ENCODE data around the gene CCDC51. TPM values are rescaled to one million over a fixed set of nuclear protein-coding genes. Genes with fewer than 3 reads are reported as not detected.
"Not testable (repeated sequence)": the region's sequence is repeated elsewhere in the genome, so short reads cannot be mapped to it uniquely, and the experiment has no call there.

Gene CCDC51
- total RNA-seq, 1 donor from 2014 or later = 11.4 TPM

- Histone ChIP-seq H3K9me3 (no peaks in the 10 kb centered on the region), H3K27me3 (no peaks in the 10 kb centered on the region), H3K4me3 (no peak overlapping the region), H3K27ac (peak overlapping the region; percentile 100), H3K4me1 (peaks cover 31% of the 10 kb centered on the region), H3K36me3 (peaks cover 51% of the 10 kb centered on the region)
- ATAC-seq (no peak), DNase-seq (no peak)
- intact Hi-C loops (cut with DNase I) = loop anchor here (2.0 kb wide), 1 partner anchor 85 kb away; no protein-coding TSS in a partner anchor
- TF ChIP-seq CTCF (IDR thresholded peaks at IDR 0.05) = no peak
Measured at GRCh38 chr3:48463703-48464102, 23.8 kb upstream of the CCDC51 start.

GRCh38 chr3:48461767-48462166, 21.8 kb upstream of the CCDC51 start:
- DNase-seq; H3K9me3 ChIP-seq; intact Hi-C loops (cut with DNase I); ATAC-seq; H3K27ac ChIP-seq; H3K27me3 ChIP-seq; H3K4me3 ChIP-seq: not testable (repeated sequence)
- Histone ChIP-seq H3K36me3 (peaks cover 51% of the 10 kb centered on the region), H3K4me1 (peaks cover 11% of the 10 kb centered on the region)

GRCh38 chr3:48460517-48460902, 20.6 kb upstream of the CCDC51 start:
- Histone ChIP-seq H3K4me1 (peaks cover 8% of the 10 kb centered on the region), H3K9me3 (no peaks in the 10 kb centered on the region), H3K36me3 (peaks cover 64% of the 10 kb centered on the region), H3K27ac (no peak overlapping the region), H3K27me3 (no peaks in the 10 kb centered on the region), H3K4me3 (no peak overlapping the region)
- no peak for TF ChIP-seq CTCF (IDR thresholded peaks at IDR 0.05)
- ATAC-seq = no peak
- intact Hi-C loops (cut with DNase I) = no loop called here
- DNase-seq = no peak

- no peaks in the 10 kb centered on the region for H3K9me3 ChIP-seq
- H3K27ac ChIP-seq = no peak overlapping the region
- no peaks in the 10 kb centered on the region for H3K27me3 ChIP-seq
- peak; percentile 71 for ATAC-seq
- TF ChIP-seq CTCF (IDR thresholded peaks at IDR 0.05) = no peak
- peaks cover 3% of the 10 kb centered on the region for H3K4me1 ChIP-seq
- DNase-seq = no peak
- intact Hi-C loops (cut with DNase I) = no loop called here
- peaks cover 70% of the 10 kb centered on the region for H3K36me3 ChIP-seq
- no peak overlapping the region for H3K4me3 ChIP-seq
Measured at GRCh38 chr3:48459773-48460516, 20.0 kb upstream of the CCDC51 start.

- Histone ChIP-seq H3K9me3 (no peaks in the 10 kb centered on the region), H3K27ac (no peak overlapping the region), H3K4me1 (no peaks in the 10 kb centered on the region), H3K27me3 (no peaks in the 10 kb centered on the region), H3K4me3 (no peak overlapping the region), H3K36me3 (peaks cover 71% of the 10 kb centered on the region)
- intact Hi-C loops (cut with DNase I) = no loop called here
- TF ChIP-seq CTCF (IDR thresholded peaks at IDR 0.05) = no peak
- ATAC-seq = no peak
- DNase-seq = no peak
Measured at GRCh38 chr3:48459331-48459730, 19.4 kb upstream of the CCDC51 start.

GRCh38 chr3:48456456-48456855, 16.5 kb upstream of the CCDC51 start:
- DNase-seq = no peak
- peaks cover 100% of the 10 kb centered on the region for H3K36me3 ChIP-seq
- no peak for TF ChIP-seq CTCF (IDR thresholded peaks at IDR 0.05)
- intact Hi-C loops (cut with DNase I) = no loop called here
- no peak overlapping the region for H3K27ac ChIP-seq
- ATAC-seq = no peak
- no peaks in the 10 kb centered on the region for H3K27me3 ChIP-seq
- no peaks in the 10 kb centered on the region for H3K9me3 ChIP-seq
- no peaks in the 10 kb centered on the region for H3K4me1 ChIP-seq
- H3K4me3 ChIP-seq = no peak overlapping the region
